OCI-LY1 (cell line): ENCODE results near the gene OR4D1.

Experiments
- H2AFZ ChIP-seq: fragments of 200-600 bp; sonication (generic), shearing (Covaris generic); 2 replicates; pipeline ENCODE4 v1.6.0; 2014; ENCODE audit warnings: antibody characterized with exemption, mild to moderate bottlenecking, low read length
- H3F3A ChIP-seq: fragments of 200-600 bp; sonication (generic), shearing (Covaris generic); 2 replicates; pipeline ENCODE4 v1.6.0; 2014; ENCODE audit warnings: mild to moderate bottlenecking, antibody characterized with exemption, low read length, moderate library complexity; ENCODE audit not compliant: insufficient read depth
- H3K27ac ChIP-seq: fragments of 200-600 bp; sonication (generic); 2 replicates; pipeline ENCODE4 v1.5.1; 2014; ENCODE audit warnings: low read length, mixed run types, mild to moderate bottlenecking, low read depth; ENCODE audit not compliant: poor library complexity, severe bottlenecking
- H3K27me3 ChIP-seq: fragments of 200-600 bp; sonication (generic); 2 replicates; pipeline ENCODE4 v1.6.0; 2014; ENCODE audit warnings: antibody characterized with exemption, mild to moderate bottlenecking, low read length, moderate library complexity; ENCODE audit not compliant: insufficient read depth
- H3K36me3 ChIP-seq: fragments of 200-600 bp; sonication (generic); 2 replicates; pipeline ENCODE4 v1.6.1; 2014; ENCODE audit warnings: mild to moderate bottlenecking, antibody characterized with exemption, low read length, moderate library complexity, mixed read lengths; ENCODE audit not compliant: insufficient read depth
- H3K4me1 ChIP-seq: fragments of 200-600 bp; sonication (generic); 2 replicates; pipeline ENCODE4 v1.5.1; 2014; ENCODE audit warnings: mild to moderate bottlenecking, low read length, moderate library complexity; ENCODE audit not compliant: insufficient read depth, severe bottlenecking
- H3K4me2 ChIP-seq: fragments of 200-600 bp; sonication (generic), shearing (Covaris generic); 2 replicates; pipeline ENCODE4 v1.6.1; 2014; ENCODE audit warnings: low read length
- H3K4me3 ChIP-seq: fragments of 200-600 bp; sonication (generic); 2 replicates; pipeline ENCODE4 v1.5.1; 2014; ENCODE audit warnings: low read length, low read depth, mild to moderate bottlenecking, mixed read lengths; ENCODE audit not compliant: poor library complexity, severe bottlenecking
- H3K79me2 ChIP-seq: fragments of 200-600 bp; shearing (Covaris generic); 2 replicates; pipeline ENCODE4 v1.6.1; 2016; ENCODE audit warnings: mixed run types, low read length, mixed read lengths; ENCODE audit not compliant: insufficient read depth
- H3K9ac ChIP-seq: fragments of 200-600 bp; sonication (generic), shearing (Covaris generic); 2 replicates; pipeline ENCODE4 v1.6.1; 2014; ENCODE audit warnings: mild to moderate bottlenecking, low read length, mixed read lengths
- H3K9me2 ChIP-seq: fragments of 200-600 bp; sonication (generic), shearing (Covaris generic); 2 replicates; pipeline ENCODE4 v1.6.1; 2014; ENCODE audit warnings: low read depth, mild to moderate bottlenecking, low read length, mixed read lengths
- H3K9me3 ChIP-seq: fragments of 200-600 bp; shearing (Covaris generic); 2 replicates; pipeline ENCODE4 v1.6.1; 2014; ENCODE audit warnings: low read length, mixed read lengths
- H4K20me1 ChIP-seq: fragments of 200-600 bp; sonication (generic), shearing (Covaris generic); 2 replicates; pipeline ENCODE4 v1.6.0; 2016; ENCODE audit warnings: mild to moderate bottlenecking, low read length; ENCODE audit not compliant: insufficient read depth
- CTCF ChIP-seq: fragments of 200-600 bp; sonication (generic), shearing (Covaris generic); IDR thresholded peaks from 2 replicates; pipeline ENCODE4 v1.5.1; 2017; ENCODE audit warnings: mild to moderate bottlenecking, antibody characterized with exemption, low read length, moderate library complexity, mixed read lengths
- EZH2 ChIP-seq: fragments of 200-600 bp; sonication (generic), shearing (Covaris generic); IDR thresholded peaks from 2 replicates; pipeline ENCODE4 v1.8.0; 2017; ENCODE audit warnings: borderline replicate concordance, mixed run types, mild to moderate bottlenecking, antibody characterized with exemption, low read length, moderate library complexity, mixed read lengths

The OR4D1 gene

GRCh38 chr17:58165981-58166380 lies 17.8 kb downstream of the OR4D1 start:
- Histone ChIP-seq H3K9me2 (no peaks in the 10 kb centered on the region), H4K20me1 (no peaks in the 10 kb centered on the region), H3K9me3 (no peaks in the 10 kb centered on the region), H3K4me3 (no peak overlapping the region), H3K9ac (no peak overlapping the region), H3K27me3 (no peaks in the 10 kb centered on the region), H3K27ac (no peak overlapping the region), H3K4me1 (no peaks in the 10 kb centered on the region), H3K36me3 (no peaks in the 10 kb centered on the region), H3K4me2 (no peak overlapping the region), H3K79me2 (no peaks in the 10 kb centered on the region), H2AFZ (no peak overlapping the region), H3F3A (no peaks in the 10 kb centered on the region)
- TF ChIP-seq CTCF: no peak
- TF ChIP-seq EZH2: no peak

DNA sequence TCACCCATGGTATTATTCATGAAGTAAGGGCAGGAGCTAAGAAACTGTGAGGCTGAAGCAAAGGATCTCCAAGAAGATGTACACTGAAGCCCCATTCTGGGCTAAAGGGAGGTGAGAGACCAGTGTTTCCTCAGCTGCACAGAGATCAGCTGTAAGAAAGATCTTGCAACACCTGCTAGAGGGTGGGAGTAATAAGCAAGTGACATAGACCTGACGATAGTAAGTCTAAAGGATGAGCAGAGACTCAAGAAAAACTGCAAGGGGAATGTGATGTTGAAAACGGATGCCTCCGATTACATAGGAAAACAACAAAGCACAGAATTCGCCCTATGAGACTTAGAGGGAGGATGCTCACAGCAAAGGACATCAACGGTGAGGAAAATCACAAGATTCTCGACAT lies 18.5 kb downstream of the OR4D1 start, which contains the start of gene OR4D2:
TSS of gene OR4D2 (plus strand) at position 301 of the 400 bp plus-strand sequence. CDS start 2,674 bp downstream, outside the sequence.
- Histone ChIP-seq H3K9ac (no peak within 1 kb of the TSS), H3K9me2 (no peaks in the 10 kb centered on the region), H3K79me2 (no peaks in the 10 kb centered on the region), H4K20me1 (no peaks in the 10 kb centered on the region), H3F3A (no peaks in the 10 kb centered on the region), H3K4me2 (no peak within 1 kb of the TSS), H3K27me3 (no peaks in the 10 kb centered on the region), H3K4me3 (no peak within 1 kb of the TSS), H3K36me3 (no peaks in the 10 kb centered on the region), H3K27ac (no peak within 1 kb of the TSS), H3K9me3 (no peaks in the 10 kb centered on the region), H3K4me1 (no peaks in the 10 kb centered on the region), H2AFZ (no peak within 1 kb of the TSS)
- TF ChIP-seq EZH2: no peak
- TF ChIP-seq CTCF: no peak

DNA sequence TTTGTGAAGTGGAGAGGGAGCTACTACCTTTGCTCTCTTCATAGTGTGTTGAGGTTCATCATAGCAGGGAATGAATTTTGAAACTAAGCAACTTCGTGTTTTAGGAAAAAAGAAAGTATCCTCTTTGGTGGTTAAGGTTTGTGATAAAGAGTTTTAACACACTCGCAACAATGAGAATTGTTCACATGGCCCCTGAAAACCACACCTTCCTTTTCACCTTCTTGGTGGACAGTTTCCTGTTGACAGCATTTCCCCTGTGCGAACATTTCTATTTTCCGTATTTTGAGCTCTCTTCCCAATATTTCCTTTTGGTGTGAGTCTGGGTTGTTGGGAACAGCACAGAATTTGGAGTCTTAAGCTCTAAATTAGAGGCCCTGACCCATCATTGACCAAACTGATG lies 22.4 kb downstream of the OR4D1 start:
- H3K27me3 ChIP-seq: no peaks in the 10 kb centered on the region

More for the DNA sequence above, 22.4 kb downstream of the OR4D1 start:
- TF ChIP-seq EZH2 (no peak), CTCF (no peak)
- Histone ChIP-seq H3K4me3 (no peak overlapping the region), H3K9me3 (no peaks in the 10 kb centered on the region), H3K4me1 (no peaks in the 10 kb centered on the region), H2AFZ (no peak overlapping the region), H3K79me2 (no peaks in the 10 kb centered on the region), H3K9ac (no peak overlapping the region), H3K4me2 (no peak overlapping the region), H3K36me3 (no peaks in the 10 kb centered on the region), H3F3A (no peaks in the 10 kb centered on the region), H3K9me2 (no peaks in the 10 kb centered on the region), H4K20me1 (no peaks in the 10 kb centered on the region), H3K27ac (no peak overlapping the region)
